A673 (cell line): ENCODE measurements around the gene ZDHHC22.

Experiments
- CTCF ChIP-seq: fragments of 300-800, 200-600 bp; sonication (generic); conservative IDR thresholded peaks from 2 replicates; pipeline ENCODE4 v1.5.1; 2017; ENCODE audit warnings: low read depth, mild to moderate bottlenecking, antibody characterized with exemption, low read length, moderate library complexity, mixed read lengths
- EZH2 ChIP-seq: fragments of 200-600 bp; sonication (generic); IDR thresholded peaks from 2 replicates; pipeline ENCODE4 v1.6.1; 2017; ENCODE audit warnings: borderline replicate concordance, low read depth, mild to moderate bottlenecking, mixed read lengths, antibody characterized with exemption, low read length; ENCODE audit not compliant: poor library complexity, severe bottlenecking

- TF ChIP-seq EZH2 (no peak), CTCF (no peak)
Measured at GRCh38 chr14:77139022-77139421, 2.6 kb downstream of the ZDHHC22 start.
